Measurements from ENCODE around the gene NUP160.

- no peak for TF ChIP-seq CTCF (conservative IDR thresholded peaks at IDR 0.05; ENCODE audit: low read length)
- no peak for TF ChIP-seq EZH2phosphoT487 (IDR thresholded peaks at IDR 0.05; ENCODE audit: borderline replicate concordance)
Measured at GRCh38 chr11:47854667-47855066, 6.5 kb upstream of the NUP160 start.
